Dedifferentiated amniotic fluid mesenchymal stem cell (primary cell): ENCODE results near the gene CAMTA1.
"Not testable (repeated sequence)": the region's sequence is repeated elsewhere in the genome, so short reads cannot be mapped to it uniquely, and the experiment has no call there.

ENCODE experiments used
- DNase-seq: peaks from one replicate; pipeline ENCODE4 v3.0.0-alpha.2; 2016; ENCODE audit errors: extremely low spot score

Gene CAMTA1

GRCh38 chr1:6785318-6785727 is at the start of gene CAMTA1:
TSS of gene CAMTA1 (plus strand) at chr1:6785454. CDS start at chr1:6785531, 77 bp downstream.
- DNase-seq = no peak

GRCh38 chr1:6738987-6739676 is 46.1 kb upstream of the CAMTA1 start:
- no peak for DNase-seq

GRCh38 chr1:6742676-6743188 is 42.5 kb upstream of the CAMTA1 start:
- not testable (repeated sequence) for DNase-seq

GRCh38 chr1:6743189-6744101 is 41.8 kb upstream of the CAMTA1 start:
- DNase-seq = peak; percentile 83

GRCh38 chr1:6745073-6745472 is 40.2 kb upstream of the CAMTA1 start:
- no peak for DNase-seq

- DNase-seq = no peak
These were observed 37.6 kb upstream of the CAMTA1 start for GRCh38 chr1:6747674-6748073.

- no peak for DNase-seq
These were observed 34.8 kb upstream of the CAMTA1 start for GRCh38 chr1:6750490-6750889.

- no peak for DNase-seq
These were observed 31.7 kb upstream of the CAMTA1 start for GRCh38 chr1:6753320-6754140.

GRCh38 chr1:6756457-6756856 is 28.8 kb upstream of the CAMTA1 start:
- no peak for DNase-seq

GRCh38 chr1:6757719-6758435 is 27.4 kb upstream of the CAMTA1 start:
- no peak for DNase-seq

GRCh38 chr1:6761196-6761737 is 24.0 kb upstream of the CAMTA1 start:
- DNase-seq = no peak

GRCh38 chr1:6762060-6762459 is 23.2 kb upstream of the CAMTA1 start:
- no peak for DNase-seq

GRCh38 chr1:6770751-6771440 is 14.4 kb upstream of the CAMTA1 start:
- peak; percentile 47 for DNase-seq

GRCh38 chr1:6771441-6771769 is 13.8 kb upstream of the CAMTA1 start:
- no peak for DNase-seq

GRCh38 chr1:6774381-6774780 is 10.9 kb upstream of the CAMTA1 start:
- no peak for DNase-seq

- DNase-seq = no peak
These were observed 9.8 kb upstream of the CAMTA1 start for GRCh38 chr1:6775261-6776043.

- DNase-seq = no peak
These were observed 8.9 kb upstream of the CAMTA1 start for GRCh38 chr1:6776389-6776788.

GRCh38 chr1:6776895-6777294 is 8.4 kb upstream of the CAMTA1 start:
- DNase-seq = no peak

GRCh38 chr1:6777813-6778212 is 7.4 kb upstream of the CAMTA1 start:
- no peak for DNase-seq
